HL-60 (cell line): ENCODE measurements around the gene TLE3.

Experiments used
- DNase-seq, 2 experiments: peaks; one replicate each; pipeline ENCODE4 v3.0.0-alpha.2; 2010 to 2020; ENCODE audit warnings: low read depth in 1 of 2, low spot score in 1 of 2
- H3K27ac ChIP-seq: fragments of 250-450 bp; sonication (Bioruptor Pico); replicated peaks from 2 replicates; pipeline ENCODE4 v1.5.1; 2020; ENCODE audit warnings: mild to moderate bottlenecking, moderate library complexity
- H3K27me3 ChIP-seq: fragments of 250-450 bp; sonication (Bioruptor Pico); 2 replicates; pipeline ENCODE4 v1.5.1; 2021; ENCODE audit warnings: mild to moderate bottlenecking, moderate library complexity; ENCODE audit not compliant: insufficient read depth, poor library complexity, severe bottlenecking
- H3K4me3 ChIP-seq: replicated peaks from 2 replicates; pipeline ENCODE4 v1.5.1; 2011; ENCODE audit warnings: mild to moderate bottlenecking, control low read depth, low read length; ENCODE audit not compliant: insufficient read depth
- CTCF ChIP-seq: IDR thresholded peaks from one replicate; pipeline ENCODE4 v1.5.1; 2011; ENCODE audit warnings: low read length, control low read depth, inconsistent platforms; ENCODE audit not compliant: insufficient read depth
- GABPA ChIP-seq: IDR thresholded peaks from 2 replicates; pipeline ENCODE4 v1.6.1; 2012; ENCODE audit warnings: low read depth
- POLR2AphosphoS5 ChIP-seq: IDR thresholded peaks from 2 replicates; pipeline ENCODE4 v1.6.1; 2012; ENCODE audit warnings: low read depth
- REST ChIP-seq: IDR thresholded peaks from 2 replicates; pipeline ENCODE4 v1.6.1; 2012; ENCODE audit warnings: low read depth; ENCODE audit not compliant: insufficient replicate concordance
- SPI1 ChIP-seq: IDR thresholded peaks from 2 replicates; pipeline ENCODE4 v1.6.1; 2012; ENCODE audit warnings: low read depth, mild to moderate bottlenecking, borderline replicate concordance

The TLE3 gene

GRCh38 chr15:70018646-70019600 is 78.8 kb downstream of the TLE3 start:
- H3K4me3 ChIP-seq: no peak overlapping the region
- no peaks in the 10 kb centered on the region for H3K27me3 ChIP-seq
- DNase-seq: no peak
- no peak overlapping the region for H3K27ac ChIP-seq
- TF ChIP-seq POLR2AphosphoS5 (no peak), CTCF (no peak), REST (no peak), SPI1 (no peak), GABPA (no peak)

GRCh38 chr15:70017801-70018200 is 79.9 kb downstream of the TLE3 start:
- Histone ChIP-seq H3K27ac (no peak overlapping the region), H3K4me3 (no peak overlapping the region), H3K27me3 (no peaks in the 10 kb centered on the region)
- TF ChIP-seq REST (no peak), SPI1 (no peak), POLR2AphosphoS5 (no peak), GABPA (no peak), CTCF (no peak)
- DNase-seq: no peak

GRCh38 chr15:70017025-70017424 is 80.7 kb downstream of the TLE3 start:
- TF ChIP-seq POLR2AphosphoS5 (no peak), GABPA (no peak), REST (no peak), SPI1 (no peak), CTCF (no peak)
- H3K4me3 ChIP-seq: no peak overlapping the region
- H3K27ac ChIP-seq: no peak overlapping the region
- no peak for DNase-seq
- H3K27me3 ChIP-seq: no peaks in the 10 kb centered on the region
